ENCODE data around the gene CDK17. TPM values are rescaled to one million over a fixed set of nuclear protein-coding genes. Genes with fewer than 3 reads are reported as not detected.

Gene CDK17
- total and polyA plus RNA-seq, 9 of the 15 experiments (the other 6 are each of a cell fraction or from before 2014, with no cell fraction given), result 4.8 to 39.3 (median 21.6) TPM

DNA sequence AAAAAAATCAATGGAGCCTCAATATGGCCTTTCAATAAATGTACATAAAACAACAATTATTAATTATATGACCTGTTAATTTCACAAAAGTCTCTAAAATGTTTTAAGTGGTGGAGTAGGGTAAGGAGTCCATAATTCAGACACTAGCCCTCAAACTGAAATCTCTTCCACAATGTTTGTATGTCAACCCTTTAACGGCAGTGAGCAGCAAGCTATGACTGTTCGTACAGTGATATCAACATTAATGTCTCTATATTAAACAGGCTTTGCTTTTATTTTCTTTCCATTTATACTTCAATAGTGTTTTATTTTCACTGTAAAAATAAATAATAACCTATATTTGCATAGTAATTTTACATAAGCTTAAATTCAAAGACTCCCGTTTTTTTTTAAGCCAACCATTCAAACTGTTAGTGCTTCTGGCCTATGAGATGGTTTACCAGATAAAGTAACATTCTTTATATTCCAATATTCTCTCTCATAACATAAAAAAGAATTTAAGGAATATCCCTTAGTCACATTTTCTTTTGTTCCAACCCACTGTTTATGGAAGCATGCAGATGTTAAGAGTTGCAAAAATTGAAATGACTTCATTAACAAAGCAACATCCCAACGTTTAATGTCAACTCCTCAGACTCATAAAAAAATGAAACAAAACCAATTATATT is 2.3 kb downstream of the CDK17 start:
- H2AFZ ChIP-seq (ENCODE audit: low read depth, low read length), result no peak overlapping the region
- peaks cover 10 to 16% of the 10 kb centered on the region in 2 experiments; a peak in 4 of 5 replicates for H3K4me1 ChIP-seq (replicated peaks in 1 of 2; ENCODE audit: control insufficient read depth in 2 of 2, insufficient read depth in 2 of 2, low read length in 2 of 2)
- in situ Hi-C loops (cut with MboI) (no loop called here), intact Hi-C loops (cut with micrococcal nuclease) (loop anchor here (2.0 to 5.0 kb wide), 3 partner anchors 21 to 181 kb away; no protein-coding TSS in a partner anchor)
- peak overlapping the region; percentile 96; the same call in 2 of the 3 replicates for H3K27ac ChIP-seq (ENCODE audit: extremely low read depth, low read depth, low read length)
- ATAC-seq, result 0 out of 3 replicates have a peak, but pooled peaks have one; percentile 15
- POLR2A ChIA-PET, result interaction anchor here (1.2 to 4.1 kb wide), 6 partner anchors 9 to 43 kb away, joined by 3 to 20 read pairs (median 5); no protein-coding TSS in a partner anchor
- TF ChIP-seq STAG1 (CRISPR knock-in tag; IDR thresholded peaks at IDR 0.05; ENCODE audit: borderline replicate concordance) (no peak), MLX (CRISPR knock-in tag; conservative IDR thresholded peaks at IDR 0.05) (no peak), XRCC4 (IDR thresholded peaks at IDR 0.05; ENCODE audit: extremely low read depth, insufficient read depth, insufficient read length) (no peak)
- TF ChIP-seq, protein P1, sequence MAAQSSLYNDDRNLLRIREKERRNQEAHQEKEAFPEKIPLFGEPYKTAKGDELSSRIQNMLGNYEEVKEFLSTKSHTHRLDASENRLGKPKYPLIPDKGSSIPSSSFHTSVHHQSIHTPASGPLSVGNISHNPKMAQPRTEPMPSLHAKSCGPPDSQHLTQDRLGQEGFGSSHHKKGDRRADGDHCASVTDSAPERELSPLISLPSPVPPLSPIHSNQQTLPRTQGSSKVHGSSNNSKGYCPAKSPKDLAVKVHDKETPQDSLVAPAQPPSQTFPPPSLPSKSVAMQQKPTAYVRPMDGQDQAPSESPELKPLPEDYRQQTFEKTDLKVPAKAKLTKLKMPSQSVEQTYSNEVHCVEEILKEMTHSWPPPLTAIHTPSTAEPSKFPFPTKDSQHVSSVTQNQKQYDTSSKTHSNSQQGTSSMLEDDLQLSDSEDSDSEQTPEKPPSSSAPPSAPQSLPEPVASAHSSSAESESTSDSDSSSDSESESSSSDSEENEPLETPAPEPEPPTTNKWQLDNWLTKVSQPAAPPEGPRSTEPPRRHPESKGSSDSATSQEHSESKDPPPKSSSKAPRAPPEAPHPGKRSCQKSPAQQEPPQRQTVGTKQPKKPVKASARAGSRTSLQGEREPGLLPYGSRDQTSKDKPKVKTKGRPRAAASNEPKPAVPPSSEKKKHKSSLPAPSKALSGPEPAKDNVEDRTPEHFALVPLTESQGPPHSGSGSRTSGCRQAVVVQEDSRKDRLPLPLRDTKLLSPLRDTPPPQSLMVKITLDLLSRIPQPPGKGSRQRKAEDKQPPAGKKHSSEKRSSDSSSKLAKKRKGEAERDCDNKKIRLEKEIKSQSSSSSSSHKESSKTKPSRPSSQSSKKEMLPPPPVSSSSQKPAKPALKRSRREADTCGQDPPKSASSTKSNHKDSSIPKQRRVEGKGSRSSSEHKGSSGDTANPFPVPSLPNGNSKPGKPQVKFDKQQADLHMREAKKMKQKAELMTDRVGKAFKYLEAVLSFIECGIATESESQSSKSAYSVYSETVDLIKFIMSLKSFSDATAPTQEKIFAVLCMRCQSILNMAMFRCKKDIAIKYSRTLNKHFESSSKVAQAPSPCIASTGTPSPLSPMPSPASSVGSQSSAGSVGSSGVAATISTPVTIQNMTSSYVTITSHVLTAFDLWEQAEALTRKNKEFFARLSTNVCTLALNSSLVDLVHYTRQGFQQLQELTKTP (IDR thresholded peaks at IDR 0.05; ENCODE audit: low read depth in 1 of 2, partially characterized antibody in 2 of 2), result peak in 1 of 2 experiments; percentile 3
- no peaks in the 10 kb centered on the region; the same call in 2 of the 3 replicates for H3K36me3 ChIP-seq (ENCODE audit: control insufficient read depth, insufficient read depth, low read length)
- no peaks in the 10 kb centered on the region for H3K27me3 ChIP-seq (ENCODE audit: control insufficient read depth in 2 of 2, insufficient read depth in 2 of 2, low read length in 2 of 2)
- H3K9me3 ChIP-seq (replicated peaks; ENCODE audit: control insufficient read depth, insufficient read depth, low read depth, low read length), result no peaks in the 10 kb centered on the region
- H3K79me2 ChIP-seq (ENCODE audit: control insufficient read depth, insufficient read depth, low read length), result peaks cover 72% of the 10 kb centered on the region
- CTCF ChIA-PET (ENCODE audit: low intra/inter-chr PET ratio), result no interaction called here
- peak overlapping the region; percentile 94 for H3K4me2 ChIP-seq (ENCODE audit: insufficient read depth, low read length)
- peaks cover 7% of the 10 kb centered on the region for H4K20me1 ChIP-seq (replicated peaks; ENCODE audit: control insufficient read depth, insufficient read depth, low read length)
- peak overlapping the region in 1 of 2 experiments; percentile 86; a peak in 2 of 4 replicates for H3K9ac ChIP-seq (ENCODE audit: insufficient read depth in 1 of 2, low read depth in 2 of 2, low read length in 2 of 2)
- DNase-seq (ENCODE audit: extremely low read depth in 1 of 4, low spot score in 3 of 4), result no peak
- no peaks in the 10 kb centered on the region for H3K9me1 ChIP-seq (ENCODE audit: control insufficient read depth, insufficient read depth, low read length)
- 12% methylated on average over 4 of the region's 4 CpGs for WGBS (ENCODE audit: insufficient coverage, low coverage, missing lambda C conversion rate)
- no TSS peak for BruUV-seq (replicated peaks)
- H3K4me3 ChIP-seq, result peak overlapping the region; percentile 90
- FAIRE-seq, result no peak

All from K562 (cell line).